Activated T-cell treated with anti-CD3 and anti-CD28 coated beads for 48 hours (primary cell): Measurements from ENCODE around the gene CTCFL.

Source experiments
- DNase-seq: peaks from one replicate; pipeline ENCODE4 v3.0.0-alpha.2; 2020; ENCODE audit warnings: low read depth

Gene CTCFL

DNA sequence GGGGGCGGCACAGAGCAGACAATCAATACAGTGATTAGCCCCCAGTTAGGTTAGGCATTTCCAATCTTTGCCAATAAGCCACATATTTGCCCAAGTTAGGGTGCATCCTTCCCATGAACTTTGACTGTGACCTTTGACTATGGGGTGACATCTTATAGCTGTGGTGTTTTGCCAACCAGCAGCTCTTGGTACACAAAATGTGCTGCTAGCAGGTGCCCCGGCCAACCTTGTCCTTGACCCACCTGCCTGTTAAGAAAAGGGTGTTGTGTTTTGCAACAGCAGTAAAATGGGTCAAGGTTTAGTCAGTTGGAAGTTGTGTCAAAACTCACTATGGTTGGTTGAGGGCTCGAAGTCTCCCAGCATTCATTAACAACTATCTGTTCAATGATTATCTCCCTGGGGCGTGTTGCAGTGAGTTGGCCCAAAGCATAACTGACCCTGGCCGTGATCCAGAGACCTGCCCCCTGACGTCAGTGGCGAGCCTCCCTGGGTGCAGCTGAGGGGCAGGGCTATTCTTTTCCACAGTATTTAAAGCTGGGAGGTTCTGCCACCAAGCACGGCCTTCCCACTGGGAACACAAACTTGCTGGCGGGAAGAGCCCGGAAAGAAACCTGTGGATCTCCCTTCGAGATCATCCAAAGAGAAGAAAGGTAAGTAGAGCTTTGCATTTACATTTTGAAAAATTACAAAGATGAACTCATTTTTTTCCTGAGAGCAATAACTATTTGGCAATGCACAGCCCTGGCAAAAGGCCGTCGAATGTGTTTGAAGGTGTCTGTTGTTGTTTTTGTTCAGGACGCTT is 35.8 kb upstream of the CTCFL start, which contains the start of gene PCK1:
TSS of gene PCK1 (plus strand) at position 557 of the 802 bp plus-strand sequence. CDS start 302 bp downstream, outside the sequence.
- no peak for DNase-seq

DNA sequence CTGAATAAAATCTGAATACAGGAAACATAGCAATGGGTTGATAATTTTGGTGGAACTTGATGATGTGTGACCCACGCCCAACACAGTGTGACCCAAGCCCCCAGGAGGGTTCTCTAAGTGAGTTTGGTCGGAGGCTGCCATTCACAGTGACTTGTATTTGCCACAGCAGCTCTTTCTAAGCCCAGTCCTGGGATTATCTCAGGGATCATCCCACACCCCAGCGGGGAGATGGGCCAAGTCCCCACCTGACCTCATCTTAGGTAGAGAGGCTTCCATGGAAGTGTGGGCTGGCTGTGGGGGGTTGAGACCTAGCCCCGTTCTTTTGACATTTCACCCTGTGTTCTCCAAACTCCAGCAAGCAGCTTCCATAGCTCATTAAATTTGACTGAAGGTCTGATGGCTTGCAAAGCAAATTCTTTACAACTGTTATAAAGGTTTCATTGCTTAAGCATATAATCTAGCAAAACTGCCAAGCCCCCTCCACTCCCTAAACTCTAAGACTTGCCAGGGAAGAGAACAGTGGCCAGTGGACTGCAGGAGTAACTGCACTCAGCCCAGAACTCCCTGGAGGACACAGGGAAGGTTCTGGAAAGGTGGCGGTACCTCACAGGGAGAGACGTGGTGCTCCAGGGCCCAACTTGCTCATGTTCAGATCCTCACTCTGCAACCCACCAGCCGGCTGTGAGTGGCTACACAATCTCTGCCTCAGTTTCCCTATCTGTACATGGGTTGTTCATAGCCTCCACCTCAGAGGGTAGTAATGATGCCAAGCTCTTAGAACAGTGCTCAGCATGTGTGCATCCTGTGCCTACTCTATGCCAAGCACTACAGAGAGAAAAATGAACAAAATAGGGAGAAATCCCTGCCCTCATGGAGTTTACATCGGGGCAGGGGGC is 35.0 kb upstream of the CTCFL start:
- DNase-seq = no peak

DNA sequence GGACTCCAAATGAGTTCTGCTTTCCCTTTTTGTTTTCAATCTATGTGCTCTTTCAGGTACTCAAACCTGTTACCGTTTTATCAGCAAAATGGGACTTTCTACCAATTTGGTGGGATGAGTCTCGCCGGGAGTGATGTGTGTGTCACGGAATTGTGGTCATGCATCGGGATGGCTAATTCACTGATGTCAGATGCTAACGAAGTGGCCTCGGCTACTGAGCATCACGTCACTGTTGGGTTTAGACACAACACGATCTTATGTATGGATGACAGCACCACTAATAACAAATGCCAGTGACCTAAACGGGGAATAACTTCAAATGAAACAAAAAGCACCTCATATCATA is 34.3 kb upstream of the CTCFL start:
- DNase-seq = no peak

DNA sequence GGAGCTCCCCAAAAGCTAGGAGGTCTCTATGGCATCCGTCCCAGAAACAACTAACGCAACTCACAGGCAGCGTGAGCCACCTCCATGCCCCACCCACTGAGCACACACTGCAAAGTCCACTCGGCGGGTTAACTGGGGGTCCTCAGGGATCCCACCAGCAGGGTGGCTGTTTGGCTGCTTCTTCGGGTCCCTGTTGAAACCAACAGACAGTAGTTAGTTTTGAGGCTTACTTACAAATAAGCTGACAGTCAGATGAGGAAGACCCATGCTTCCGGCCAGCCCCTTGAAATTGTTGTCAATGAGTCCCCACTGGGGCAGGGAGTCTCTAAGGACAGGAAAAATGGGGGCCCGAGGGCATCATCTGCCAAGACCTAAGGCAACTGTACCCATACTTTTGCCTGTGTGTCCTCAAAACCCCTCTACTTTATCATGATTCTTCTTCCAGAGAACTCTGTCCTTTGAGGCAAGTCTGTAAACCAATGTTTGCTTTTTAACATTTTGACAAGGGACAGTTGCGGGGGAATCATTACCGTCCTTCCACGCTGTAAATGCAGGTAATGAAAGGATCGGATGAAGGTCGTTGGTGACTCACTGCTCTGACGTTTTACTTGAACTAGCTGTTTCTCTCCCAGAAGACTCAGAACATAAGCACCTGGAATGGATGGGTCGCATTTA is 33.8 kb upstream of the CTCFL start:
- no peak for DNase-seq

DNA sequence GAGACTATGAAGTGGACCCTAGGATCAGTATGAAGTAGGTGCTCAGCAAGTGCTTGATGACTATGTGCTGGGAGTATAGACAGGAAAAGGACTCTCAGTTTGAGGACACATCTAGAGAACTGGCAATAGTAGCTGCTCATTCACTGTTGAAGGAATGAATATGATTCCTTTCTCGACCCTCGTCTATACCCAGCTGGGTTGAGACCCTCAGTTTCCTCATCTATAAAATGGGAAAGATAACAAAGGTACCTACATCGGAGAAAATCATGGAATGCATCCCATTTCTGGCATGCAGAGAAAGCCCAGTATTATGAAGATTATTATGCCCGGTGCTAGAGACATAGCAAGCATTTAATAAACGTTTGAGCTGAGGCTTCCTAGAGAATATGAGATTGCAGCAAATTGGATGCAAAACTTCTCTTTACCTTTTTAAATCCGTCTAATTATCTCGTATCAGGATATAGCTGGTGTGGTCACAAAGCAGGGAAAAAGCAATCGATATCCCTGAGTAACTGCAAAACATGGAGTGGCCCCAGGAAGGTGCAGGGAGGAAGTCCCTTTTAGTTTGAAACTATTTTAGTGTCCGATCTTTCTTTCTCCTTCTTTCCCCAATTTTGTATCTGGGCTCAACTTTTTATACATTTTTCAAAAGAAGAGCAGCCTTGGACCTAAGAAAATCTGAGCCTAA is 33.1 kb upstream of the CTCFL start:
- no peak for DNase-seq

DNA sequence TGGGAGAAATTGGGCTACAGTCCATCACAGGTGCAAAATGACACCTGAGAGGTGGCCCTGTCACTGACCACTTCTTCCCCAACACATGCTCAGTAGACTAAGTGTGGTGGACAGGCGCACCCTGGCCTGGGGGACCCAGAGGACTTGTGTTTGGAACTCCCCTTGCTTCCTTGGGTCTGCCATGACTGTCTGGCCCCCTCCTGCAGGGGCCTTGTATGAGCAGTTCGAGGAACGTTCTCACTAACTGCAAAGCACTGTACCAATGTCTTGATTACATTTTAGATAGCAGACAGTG is 32.0 kb upstream of the CTCFL start:
- no peak for DNase-seq

DNA sequence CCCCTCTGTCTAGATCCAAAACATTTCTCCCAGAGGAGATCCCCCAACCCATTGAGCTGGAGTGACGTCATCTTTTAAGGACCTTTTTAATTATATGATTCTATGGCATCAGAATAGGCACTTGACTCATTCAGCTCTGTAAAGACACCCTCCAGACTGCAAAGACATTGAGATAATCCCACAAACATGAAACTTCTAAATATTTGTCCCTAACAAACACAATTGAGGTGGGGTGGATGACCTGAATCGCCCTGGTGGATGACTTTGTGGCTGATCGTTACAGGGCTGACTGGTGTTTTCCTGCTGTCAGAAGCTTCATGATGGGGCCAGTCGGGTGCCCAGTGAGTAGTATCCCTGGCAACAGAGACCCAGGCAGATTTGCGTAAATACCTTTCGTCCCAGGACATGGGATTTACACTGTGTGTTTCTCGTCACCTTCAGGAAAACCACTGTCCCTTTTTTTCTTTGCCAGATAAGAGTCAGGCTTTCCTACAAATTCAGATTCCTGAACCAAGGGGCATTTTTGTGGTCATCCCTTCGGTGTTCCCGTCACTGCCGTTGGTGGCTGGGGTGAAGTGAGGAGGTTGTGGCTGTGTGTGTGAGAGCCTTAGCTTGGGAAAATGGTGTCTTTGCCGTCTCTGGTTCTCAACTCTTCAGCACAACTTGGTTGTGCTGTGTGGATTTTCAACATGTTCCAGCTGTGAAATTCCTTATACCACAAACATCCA is 30.7 kb upstream of the CTCFL start:
- DNase-seq = no peak

DNA sequence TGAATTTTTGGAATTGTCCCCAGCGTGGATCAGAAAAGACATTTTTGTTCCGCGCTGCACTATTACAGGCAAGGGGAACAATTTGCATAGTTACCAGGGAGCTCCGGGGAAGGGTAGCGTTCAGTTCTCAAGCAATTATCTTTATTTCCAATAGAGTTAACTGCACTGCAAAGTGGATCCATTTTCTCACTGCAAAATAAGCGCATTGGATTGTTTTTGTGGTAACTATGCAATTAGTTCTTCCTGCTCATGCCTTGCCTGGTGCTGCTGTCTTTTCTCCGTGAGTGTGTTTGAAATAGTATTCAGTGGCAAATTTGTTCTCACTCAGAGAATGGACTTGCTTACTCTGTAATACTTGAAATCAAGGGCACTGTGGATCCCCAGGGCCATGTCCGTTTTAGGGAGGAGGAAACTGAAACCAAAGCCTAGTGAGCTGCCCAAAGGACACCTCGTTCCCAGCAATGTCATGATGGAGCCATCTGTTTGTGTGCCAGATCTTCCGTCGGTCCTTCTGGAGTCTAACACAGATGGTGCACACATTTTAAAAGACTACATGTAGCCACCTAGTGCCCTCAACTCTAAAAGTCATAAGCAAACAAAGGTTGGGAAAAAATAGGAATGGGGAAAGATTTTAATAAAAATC is 28.6 kb upstream of the CTCFL start:
- DNase-seq = no peak

DNA sequence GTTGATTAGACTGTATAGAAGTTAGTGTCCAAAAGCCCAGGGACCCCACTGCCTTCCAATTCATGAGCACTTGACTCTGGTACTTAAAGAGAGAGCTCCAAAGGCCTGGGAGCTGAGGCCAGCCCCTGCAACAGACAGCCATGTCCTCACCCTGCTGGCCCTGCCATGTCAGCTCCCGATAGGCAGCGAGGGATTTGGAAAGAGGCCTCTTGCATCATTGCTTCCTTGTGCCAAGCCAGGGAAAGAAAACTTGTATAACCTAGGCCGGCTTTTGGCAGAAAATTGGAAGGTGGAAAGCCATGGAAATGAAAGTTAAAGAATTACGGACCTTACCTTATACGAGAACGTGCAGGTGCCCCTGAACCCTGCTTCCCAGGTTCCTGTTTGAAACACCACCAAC is 27.5 kb upstream of the CTCFL start:
- no peak for DNase-seq

DNA sequence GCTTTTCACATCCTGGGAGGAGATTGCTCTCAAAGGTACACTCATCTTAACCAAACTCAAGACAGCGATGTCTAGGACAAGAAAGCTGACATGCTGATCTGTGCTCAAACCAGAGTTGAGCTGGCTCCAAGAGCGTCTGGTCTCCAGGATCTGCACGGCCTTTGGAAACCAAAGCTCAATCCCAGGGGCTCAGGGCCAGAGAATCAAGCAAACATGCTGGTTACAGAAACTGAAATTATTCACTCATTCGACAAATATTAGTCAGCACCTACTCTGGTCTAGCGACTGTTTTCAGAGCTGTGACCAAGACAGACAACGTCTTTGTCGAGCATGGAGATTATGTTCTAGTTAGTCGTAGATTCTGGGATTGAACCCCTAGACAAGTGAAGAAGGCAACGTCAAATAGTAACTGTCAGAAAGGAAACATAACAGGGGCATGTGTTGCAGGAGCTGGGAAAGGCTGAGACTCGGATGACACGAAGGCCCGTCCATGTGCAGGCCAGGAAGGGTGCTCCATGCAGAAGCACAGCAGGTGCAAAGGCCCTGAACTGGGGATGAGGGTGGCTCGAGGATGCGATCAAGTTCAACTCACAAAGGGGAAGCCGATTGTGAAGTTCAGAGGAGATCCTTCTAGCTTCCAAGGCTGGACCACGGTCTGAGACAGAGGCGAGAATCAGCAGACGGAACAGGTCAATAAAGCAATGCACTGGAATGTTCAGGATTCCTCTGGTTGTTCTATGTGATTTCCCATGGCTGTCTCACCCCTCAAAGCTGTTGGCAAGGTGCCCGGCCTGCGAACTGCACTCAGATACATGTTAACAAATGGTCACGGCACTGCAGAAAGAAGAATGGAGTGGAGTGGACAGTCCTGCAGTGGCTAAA is 23.5 kb upstream of the CTCFL start:
- no peak for DNase-seq

DNA sequence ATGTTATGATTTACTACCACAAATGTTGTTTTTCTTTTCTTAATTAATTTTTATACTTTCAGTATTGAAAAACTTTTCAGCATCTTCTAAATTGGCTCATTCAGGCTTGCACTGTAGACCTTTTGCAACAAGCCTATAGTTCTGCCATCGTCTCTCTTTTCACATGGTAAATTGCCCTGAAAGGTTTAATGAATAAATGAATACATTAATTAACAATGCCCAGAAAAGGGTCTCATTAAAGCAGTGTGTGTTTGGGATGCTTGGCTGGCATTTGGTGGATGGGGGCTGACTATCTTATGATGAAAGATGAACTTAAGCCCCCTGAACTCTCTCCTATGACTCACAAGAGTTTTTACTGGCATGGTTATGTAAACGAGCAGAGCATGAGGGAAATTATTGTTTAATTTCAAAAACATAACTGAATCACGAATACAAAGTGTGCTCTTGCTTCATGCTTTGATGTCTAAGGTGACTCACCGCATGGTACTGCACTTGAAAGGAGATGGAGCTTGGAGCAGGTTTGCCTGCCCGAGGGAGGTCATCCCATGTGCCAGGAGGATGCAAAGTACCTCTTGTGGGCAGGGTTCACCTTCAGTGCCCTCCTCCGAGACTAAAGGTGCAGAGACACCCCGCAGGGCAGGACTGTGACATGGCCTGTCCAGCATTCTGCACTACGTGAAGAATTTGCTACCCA is 22.2 kb upstream of the CTCFL start:
- no peak for DNase-seq

DNA sequence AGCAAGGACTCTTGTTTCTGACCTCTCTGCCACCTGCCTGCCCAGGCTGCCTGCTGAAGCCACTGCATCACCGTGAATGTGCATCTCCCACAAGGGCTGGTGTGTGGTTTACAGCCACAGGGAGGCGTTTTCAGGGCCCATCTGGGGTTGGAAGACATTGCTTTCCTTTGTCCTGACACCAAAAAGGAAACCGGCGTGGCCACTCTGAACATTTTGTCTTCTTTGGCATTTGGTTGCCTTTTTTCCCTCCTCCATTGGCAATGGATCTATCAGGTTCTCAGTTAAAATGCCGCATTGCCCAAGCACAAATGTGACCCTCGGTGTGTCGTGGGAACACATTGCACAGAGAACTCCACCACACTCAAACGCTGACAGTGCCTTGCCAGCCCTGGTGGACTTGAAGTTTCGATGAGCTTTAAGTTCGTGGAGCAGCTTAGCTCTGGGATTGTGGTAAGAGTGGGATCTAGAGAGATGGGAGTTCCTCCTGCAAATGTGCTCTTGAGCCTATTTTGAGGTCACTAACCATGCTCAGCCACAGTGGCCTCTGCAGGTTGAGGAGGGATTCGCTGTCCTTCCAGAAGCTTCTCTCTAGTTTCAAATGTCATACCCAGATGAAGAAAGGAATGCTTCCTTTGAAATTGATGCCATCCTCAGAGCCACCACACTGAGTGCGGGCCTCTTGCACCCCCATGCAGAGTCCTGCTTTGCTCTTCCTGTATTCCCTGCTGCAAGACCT is 21.2 kb upstream of the CTCFL start:
- DNase-seq = no peak

DNA sequence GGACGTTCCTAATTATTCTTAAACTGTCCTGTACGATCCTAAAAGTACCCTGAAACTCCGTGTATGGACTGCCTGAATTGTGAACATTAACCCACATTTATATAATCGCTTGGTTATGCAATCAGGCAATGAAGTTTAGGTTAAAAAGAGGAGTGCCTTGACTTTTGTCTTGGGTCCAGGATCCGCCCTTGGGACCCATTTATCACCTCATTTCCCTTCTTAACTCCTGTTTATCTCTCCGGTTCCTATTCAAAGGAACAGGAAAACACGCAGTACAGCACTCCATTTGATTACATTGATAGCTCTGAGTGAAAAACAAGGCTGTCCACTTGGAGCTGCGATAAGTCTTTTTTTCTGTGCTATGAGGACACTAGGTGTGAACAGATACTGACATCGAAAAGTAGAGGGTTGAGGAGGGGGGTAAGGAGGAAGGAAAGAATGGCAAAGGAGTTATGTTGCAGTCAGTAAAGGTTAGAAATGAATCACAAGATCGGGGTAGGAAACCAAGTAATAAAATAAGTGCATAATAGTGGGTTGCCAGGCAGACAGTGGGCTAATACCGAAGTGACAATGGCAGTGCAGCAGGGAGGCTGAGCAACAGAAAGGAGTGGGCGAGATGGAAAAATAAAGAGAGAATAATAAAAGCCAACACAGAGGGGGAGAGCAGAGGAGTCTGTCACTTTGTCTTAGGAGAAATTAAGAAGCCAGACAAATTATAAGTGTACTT is 20.1 kb upstream of the CTCFL start:
- no peak for DNase-seq

DNA sequence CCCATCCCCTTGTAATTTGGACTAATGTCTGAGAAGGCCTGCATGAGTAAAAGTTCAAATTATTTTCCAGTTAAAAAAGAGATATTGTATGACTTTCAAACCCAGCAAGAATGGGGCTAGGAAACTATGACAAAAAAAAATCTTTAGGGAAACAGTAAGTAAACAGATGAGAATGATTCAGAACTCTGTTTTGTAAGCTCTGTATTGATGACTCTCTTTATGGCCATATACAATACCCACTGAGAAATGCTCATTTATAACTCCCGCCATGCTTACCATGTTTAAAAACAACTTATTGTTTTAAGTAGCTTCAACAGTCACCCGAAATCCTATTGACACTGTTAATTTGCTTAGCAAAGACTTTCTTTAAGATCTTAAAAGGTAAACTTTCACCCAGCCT is 18.8 kb upstream of the CTCFL start:
- no peak for DNase-seq

DNA sequence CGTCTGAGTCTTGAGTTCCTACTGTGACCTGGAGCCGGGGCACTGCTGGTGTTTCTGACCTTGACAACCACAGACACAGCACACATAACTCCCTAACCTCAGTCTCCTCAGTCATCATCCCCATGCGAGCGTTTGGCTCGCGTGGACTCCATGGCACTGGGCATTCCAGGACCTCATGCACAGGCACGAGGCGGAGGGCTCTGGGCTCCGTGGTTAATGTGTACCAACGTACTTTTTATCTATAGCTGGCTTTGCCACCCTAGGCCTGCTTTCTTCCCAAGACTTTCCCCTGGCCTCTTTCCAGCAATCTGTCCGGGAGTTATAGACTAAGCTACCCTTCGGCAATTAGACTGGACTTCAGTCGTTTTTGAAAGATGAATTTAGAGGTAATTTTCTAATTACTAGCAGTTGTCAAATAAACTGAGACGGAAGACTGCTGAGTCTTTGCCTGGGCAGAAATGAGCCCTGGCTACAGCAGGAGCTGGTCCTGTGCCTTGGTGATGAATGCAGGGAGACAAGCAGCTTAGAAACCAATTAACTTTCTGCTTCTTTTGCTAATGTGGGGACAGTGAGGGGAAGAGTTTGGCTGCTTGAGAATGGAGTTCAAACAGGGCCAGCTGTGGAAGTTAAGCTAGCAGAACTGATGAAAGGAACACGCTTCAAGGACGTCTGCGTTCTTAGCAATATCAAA is 16.1 kb upstream of the CTCFL start:
- no peak for DNase-seq

DNA sequence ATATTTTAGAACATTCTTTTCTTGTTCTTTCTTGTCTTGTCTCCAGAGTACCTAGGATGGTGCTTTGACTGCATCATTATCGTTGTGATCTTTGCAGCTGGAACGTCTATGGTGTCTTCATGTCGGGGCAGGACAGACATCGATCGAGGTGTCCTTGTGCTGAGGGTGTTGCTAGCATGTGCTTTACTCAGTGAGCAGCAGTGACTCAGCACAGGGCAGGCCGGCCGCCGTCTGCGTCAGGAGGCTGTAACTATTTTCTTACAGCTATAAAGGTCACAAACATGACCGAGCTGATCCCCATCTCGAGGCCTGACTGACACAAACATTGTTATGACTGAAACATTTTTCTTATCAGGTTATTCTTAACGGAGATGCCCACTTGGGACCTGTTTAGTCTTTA is 14.9 kb upstream of the CTCFL start:
- no peak for DNase-seq

DNA sequence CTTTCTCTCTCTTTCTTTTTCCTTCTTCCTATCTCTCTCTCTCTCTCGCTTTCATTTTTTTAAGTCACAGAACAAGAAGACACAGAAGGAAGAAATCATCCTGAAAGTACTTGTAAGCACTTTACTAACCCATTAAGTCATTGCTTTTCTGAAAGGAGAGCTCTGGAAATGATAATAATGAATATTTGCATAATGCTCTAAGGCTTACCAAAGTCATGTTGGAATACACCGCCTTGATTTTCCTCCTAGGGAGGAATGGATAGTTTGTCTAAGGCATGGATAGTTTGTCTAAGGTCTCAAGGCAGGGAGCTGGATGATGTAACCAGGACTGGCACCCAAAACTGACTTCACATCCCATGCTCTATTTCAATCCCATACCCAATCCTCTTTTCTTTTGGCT is 12.9 kb upstream of the CTCFL start:
- DNase-seq = no peak
